CD1c-positive myeloid dendritic cell (primary cell): ENCODE results near the gene SHLD1.

ENCODE experiments used
- DNase-seq: peaks from one replicate; pipeline ENCODE4 v3.0.0-alpha.2; 2016; ENCODE audit errors: extremely low spot score

SHLD1 gene

GRCh38 chr20:5888041-5888440 lies 137.8 kb downstream of the SHLD1 start:
- no peak for DNase-seq

DNA sequence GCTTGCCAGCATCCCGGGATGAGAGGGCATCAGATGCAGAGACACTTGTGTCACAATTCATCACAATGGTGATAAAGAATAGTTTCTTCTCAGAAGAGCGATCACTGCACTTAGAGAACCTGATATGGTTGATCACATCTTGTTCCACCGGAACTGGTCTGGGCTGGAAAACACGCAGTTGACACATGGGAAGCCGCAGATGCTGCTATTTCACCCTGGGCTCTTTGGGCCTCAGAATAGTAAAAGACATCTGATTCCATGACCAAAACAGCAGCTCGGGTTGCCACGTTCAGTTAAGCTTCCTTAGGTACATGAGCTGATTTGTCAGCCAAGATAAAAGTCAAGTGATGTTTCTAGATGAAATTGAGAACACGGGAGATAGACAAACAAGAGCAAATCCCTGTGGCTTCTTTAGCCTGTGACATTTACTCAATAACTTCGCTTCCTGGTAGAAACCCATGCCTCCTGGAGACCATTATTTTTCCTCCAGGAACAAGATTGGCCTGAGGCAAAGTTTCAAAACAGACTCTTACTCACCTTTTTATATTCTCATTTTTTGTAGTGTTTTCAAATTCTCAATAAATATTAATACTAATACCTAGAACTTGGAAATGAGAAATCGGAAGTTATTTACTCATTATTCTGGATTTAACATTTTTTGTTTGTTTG lies 140.7 kb downstream of the SHLD1 start:
- DNase-seq = no peak

DNA sequence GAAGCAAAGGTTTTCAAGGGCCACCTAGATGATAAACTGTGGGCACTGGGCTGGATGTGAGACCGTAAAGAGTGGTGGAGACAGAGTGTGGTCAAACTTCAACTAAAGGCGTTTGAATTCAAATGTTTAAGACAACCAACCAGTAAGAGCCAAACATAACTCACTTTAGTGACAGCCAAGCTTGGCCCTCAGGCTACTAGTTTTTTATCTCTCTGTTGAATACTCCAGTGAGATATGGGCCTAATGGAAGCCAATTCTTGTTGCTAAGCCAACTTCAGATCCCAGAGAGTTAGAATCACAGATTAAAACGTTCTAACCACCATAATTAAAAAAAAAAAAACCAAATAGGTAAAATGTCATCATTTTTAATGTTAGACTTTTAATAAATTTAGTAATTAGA lies 142.9 kb downstream of the SHLD1 start:
- no peak for DNase-seq

GRCh38 chr20:5893621-5894020 lies 143.4 kb downstream of the SHLD1 start:
- no peak for DNase-seq

DNA sequence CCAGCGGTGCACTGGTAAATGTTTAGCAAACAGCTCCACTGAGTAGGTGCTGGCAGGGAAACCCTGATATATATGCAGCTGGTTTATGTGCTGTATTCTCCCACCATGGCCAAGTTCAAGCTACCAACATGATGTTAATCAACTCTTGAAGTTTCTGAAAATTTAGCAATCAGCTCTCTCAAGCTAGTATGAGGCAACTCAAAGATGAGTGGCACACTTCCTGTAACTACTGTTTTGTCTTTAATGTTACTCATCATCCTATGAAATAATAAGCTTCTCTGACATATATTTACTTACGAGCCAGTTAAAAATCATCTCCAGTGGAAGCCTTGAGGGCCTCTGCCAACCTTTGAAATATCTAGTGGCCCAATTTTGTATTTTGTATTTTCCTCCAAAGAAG lies 145.4 kb downstream of the SHLD1 start:
- DNase-seq = no peak

DNA sequence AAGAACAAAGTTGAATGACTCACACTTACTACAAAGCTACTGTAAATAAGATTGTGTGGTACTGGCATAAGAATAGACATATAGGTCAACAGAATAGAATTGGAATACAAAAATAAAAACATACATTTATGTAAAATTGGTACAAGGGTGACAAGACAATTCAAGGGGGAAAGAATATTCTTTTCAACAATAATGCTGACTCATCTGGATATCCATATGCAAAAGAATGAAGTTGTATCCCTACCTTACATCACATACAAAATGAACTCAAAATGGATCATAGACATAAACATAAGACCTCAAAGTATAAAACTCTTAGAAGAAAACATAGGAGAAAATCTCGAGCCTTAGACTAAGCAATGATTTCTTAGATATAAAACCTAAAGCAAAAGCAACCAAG lies 149.2 kb downstream of the SHLD1 start:
- no peak for DNase-seq

DNA sequence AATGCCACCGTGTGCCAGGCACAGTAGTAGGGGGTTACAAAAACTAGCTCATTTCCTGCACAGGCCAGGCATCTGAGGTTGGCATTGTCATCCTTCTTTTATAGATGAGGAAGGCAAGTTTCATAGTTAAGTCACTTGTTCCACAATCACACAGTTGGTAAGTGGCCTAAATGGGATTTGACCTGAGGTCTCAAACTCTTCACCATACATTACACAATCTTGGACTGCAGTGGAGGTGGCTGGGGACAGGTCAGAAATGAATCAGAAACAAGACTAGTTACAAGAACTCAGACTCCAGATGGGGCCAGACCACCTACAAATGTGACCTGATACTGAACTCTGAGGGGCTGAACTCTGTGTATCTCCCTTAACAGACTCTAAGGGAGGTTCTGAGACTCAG lies 150.7 kb downstream of the SHLD1 start:
- DNase-seq = no peak

- no peak for DNase-seq
Observed at GRCh38 chr20:5908981-5909380, 158.8 kb downstream of the SHLD1 start.

- no peak for DNase-seq
Observed at GRCh38 chr20:5910186-5910585, 160.0 kb downstream of the SHLD1 start.

GRCh38 chr20:5913166-5913565 lies 163.0 kb downstream of the SHLD1 start:
- DNase-seq = no peak
